ENCODE results near the gene CLSTN1.

Gene CLSTN1

DNA sequence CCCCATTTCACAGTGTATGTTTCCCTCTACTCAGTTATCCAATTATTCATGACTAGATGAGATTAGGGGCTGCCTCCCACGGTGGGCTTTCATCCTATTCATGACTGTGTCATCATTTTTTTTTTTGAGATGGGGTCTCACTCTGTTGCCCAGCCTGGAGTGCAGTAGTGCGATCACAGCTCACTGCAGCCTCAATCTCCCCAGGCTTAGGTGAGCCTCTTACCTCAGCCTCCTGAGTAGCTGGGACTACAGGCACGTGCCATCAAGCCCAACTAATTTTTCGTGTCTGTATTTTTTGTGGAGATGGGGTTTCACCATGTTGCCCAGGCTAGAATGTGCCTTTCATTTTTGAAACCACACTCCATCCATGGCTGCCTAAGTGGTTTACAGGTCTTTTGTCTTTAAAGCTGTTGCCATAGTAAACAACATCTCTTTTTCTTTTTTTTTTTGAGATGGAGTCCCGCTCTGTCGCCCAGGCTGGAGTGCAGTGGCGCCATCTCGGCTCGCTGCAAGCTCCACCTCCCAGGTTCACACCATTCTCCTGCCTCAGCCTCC is 112.2 kb downstream of the CLSTN1 start:
- Mint-ChIP-seq H3K9me3 (no peaks in the 10 kb centered on the region), H3K27me3 (ENCODE audit: low read depth) (no peaks in the 10 kb centered on the region), H3K4me3 (no peak overlapping the region), H3K4me1 (ENCODE audit: low read depth) (peaks cover 39% of the 10 kb centered on the region), H3K36me3 (ENCODE audit: low read depth) (peaks cover 41% of the 10 kb centered on the region), H3K27ac (peak overlapping the region; percentile 52)

DNA sequence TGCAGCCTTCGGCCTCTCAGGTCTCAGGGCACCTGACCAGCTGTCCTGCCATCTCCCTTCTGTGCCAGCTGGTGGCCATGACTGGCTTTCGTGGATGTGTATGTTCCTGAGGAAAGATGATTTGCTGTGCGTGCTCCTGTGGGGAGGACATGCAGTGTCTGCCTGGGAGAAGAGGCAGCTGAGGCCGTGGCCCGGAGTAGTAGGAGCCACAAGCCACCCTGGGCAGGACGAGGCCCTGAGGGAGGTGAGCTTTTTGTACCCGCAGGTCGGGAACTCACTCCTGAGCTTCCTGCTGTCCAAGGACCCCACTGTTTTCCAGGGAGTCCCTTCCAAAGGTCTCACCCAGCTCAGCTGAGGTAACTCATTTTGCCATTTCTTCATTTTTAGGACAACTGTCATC is 113.7 kb downstream of the CLSTN1 start:
- Mint-ChIP-seq H3K27ac (peak overlapping the region; percentile 67), H3K9me3 (no peaks in the 10 kb centered on the region), H3K27me3 (ENCODE audit: low read depth) (no peaks in the 10 kb centered on the region), H3K4me1 (ENCODE audit: low read depth) (peaks cover 39% of the 10 kb centered on the region), H3K36me3 (ENCODE audit: low read depth) (peaks cover 35% of the 10 kb centered on the region), H3K4me3 (no peak overlapping the region)

GRCh38 chr1:9706178-9706577 is 117.6 kb downstream of the CLSTN1 start:
- H3K27ac Mint-ChIP-seq: no peak overlapping the region
- H3K9me3 Mint-ChIP-seq: peaks cover 8% of the 10 kb centered on the region
- no peak overlapping the region for H3K4me3 Mint-ChIP-seq
- H3K27me3 Mint-ChIP-seq (ENCODE audit: low read depth): no peaks in the 10 kb centered on the region
- peaks cover 36% of the 10 kb centered on the region for H3K36me3 Mint-ChIP-seq (ENCODE audit: low read depth)
- H3K4me1 Mint-ChIP-seq (ENCODE audit: low read depth): peaks cover 43% of the 10 kb centered on the region

DNA sequence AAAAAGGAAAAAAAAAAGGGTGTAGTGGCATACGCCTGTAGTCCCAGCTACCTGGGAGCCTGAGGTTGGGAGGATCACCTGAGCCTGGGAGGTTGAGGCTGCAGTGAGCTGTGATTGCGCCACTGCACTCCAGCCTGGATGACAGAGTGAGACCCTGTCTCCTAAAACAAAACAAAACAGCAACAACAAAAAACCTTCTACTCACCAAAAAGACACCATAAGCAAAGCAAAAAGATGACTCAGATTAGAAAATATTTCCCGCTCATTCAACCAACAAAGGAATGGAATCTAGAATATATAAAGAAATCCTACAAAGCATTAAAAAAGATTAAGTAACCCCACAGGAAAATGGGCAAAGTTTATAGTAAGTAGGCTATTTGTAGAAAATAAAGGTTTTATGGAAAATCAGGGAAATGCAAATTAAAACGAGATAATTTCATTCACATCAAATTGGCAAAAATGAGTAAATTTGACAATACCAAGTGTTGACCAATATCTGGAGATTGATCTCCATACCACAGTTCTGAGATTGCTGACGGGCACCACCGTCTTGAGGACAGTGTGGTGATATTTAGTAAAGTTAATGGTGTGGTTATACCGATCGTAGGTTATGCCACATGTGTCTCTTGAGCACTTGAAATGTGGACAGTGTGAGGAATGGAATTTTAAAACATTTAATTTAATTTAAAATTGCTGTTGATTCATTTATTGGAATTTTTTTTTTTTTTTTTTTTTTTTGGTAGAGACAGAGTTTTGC is 118.2 kb downstream of the CLSTN1 start:
- peaks cover 46% of the 10 kb centered on the region for H3K4me1 Mint-ChIP-seq (ENCODE audit: low read depth)

GRCh38 chr1:9703681-9704080 is 120.1 kb downstream of the CLSTN1 start:
- peaks cover 49% of the 10 kb centered on the region for H3K4me1 Mint-ChIP-seq (ENCODE audit: low read depth)
- no peaks in the 10 kb centered on the region for H3K27me3 Mint-ChIP-seq (ENCODE audit: low read depth)
- peaks cover 43% of the 10 kb centered on the region for H3K36me3 Mint-ChIP-seq (ENCODE audit: low read depth)
- H3K9me3 Mint-ChIP-seq: peaks cover 8% of the 10 kb centered on the region
- H3K4me3 Mint-ChIP-seq: peak overlapping the region; percentile 25
- H3K27ac Mint-ChIP-seq: peak overlapping the region; percentile 78

More for the DNA sequence above, 118.2 kb downstream of the CLSTN1 start:
- H3K36me3 Mint-ChIP-seq (ENCODE audit: low read depth): peaks cover 38% of the 10 kb centered on the region
- no peaks in the 10 kb centered on the region for H3K27me3 Mint-ChIP-seq (ENCODE audit: low read depth)
- peaks cover 8% of the 10 kb centered on the region for H3K9me3 Mint-ChIP-seq
- no peak overlapping the region for H3K4me3 Mint-ChIP-seq
- H3K27ac Mint-ChIP-seq: peak overlapping the region; percentile 71

- peaks cover 48% of the 10 kb centered on the region for H3K36me3 Mint-ChIP-seq (ENCODE audit: low read depth)
Observed at GRCh38 chr1:9703165-9703509, 120.6 kb downstream of the CLSTN1 start.

DNA sequence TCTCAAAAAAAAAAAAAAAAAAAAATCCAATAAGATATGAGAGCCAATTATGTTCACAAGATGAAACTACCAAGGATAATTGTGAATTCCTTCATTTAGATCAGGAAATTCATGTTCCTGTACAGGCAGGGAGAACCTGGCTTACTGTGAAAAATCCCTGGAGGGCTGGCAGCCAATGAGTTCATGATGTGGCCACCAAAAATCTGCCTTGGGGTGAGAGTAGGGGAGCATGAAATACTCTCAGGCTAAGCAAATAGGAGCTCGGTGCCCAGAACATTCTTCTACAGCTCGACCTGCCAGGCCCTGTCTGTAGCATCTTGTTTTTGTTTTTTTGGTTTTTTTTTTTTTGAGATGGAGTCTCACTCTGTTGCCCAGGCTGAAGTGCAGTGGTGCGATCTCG is 122.1 kb downstream of the CLSTN1 start:
- H3K27me3 Mint-ChIP-seq (ENCODE audit: low read depth): no peaks in the 10 kb centered on the region
- H3K9me3 Mint-ChIP-seq: peaks cover 8% of the 10 kb centered on the region
- peaks cover 51% of the 10 kb centered on the region for H3K4me1 Mint-ChIP-seq (ENCODE audit: low read depth)
- peaks cover 50% of the 10 kb centered on the region for H3K36me3 Mint-ChIP-seq (ENCODE audit: low read depth)
- H3K4me3 Mint-ChIP-seq: no peak overlapping the region
- no peak overlapping the region for H3K27ac Mint-ChIP-seq

More at GRCh38 chr1:9703165-9703509, 120.6 kb downstream of the CLSTN1 start:
- H3K9me3 Mint-ChIP-seq: peaks cover 8% of the 10 kb centered on the region
- H3K27ac Mint-ChIP-seq: peak overlapping the region; percentile 78
- H3K4me1 Mint-ChIP-seq (ENCODE audit: low read depth): peaks cover 53% of the 10 kb centered on the region
- H3K4me3 Mint-ChIP-seq: no peak overlapping the region
- H3K27me3 Mint-ChIP-seq (ENCODE audit: low read depth): no peaks in the 10 kb centered on the region

GRCh38 chr1:9700340-9700739 is 123.4 kb downstream of the CLSTN1 start:
- Mint-ChIP-seq H3K9me3 (peaks cover 8% of the 10 kb centered on the region), H3K4me1 (ENCODE audit: low read depth) (peaks cover 48% of the 10 kb centered on the region), H3K27me3 (ENCODE audit: low read depth) (no peaks in the 10 kb centered on the region), H3K27ac (no peak overlapping the region), H3K36me3 (ENCODE audit: low read depth) (peaks cover 51% of the 10 kb centered on the region), H3K4me3 (no peak overlapping the region)

DNA sequence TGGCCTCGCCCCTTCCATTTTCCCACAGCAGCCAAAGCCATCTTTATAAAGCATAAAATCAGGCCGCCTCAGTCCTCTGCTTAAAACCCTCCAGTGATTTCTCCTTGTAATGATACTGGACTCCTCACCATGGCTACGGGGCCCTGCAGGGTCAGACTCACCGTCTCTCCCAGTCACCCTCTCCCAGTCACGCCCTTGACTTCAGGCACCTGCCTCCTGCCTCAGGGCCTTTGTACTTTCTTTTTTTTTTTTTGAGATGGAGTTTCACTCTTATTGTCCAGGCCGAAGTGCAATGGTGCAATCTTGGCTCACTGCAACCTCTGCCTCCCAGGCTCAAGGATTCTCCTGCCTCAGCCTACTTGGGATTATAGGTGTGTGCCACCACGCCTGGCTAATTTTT is 124.4 kb downstream of the CLSTN1 start:
- Mint-ChIP-seq H3K4me3 (no peak overlapping the region), H3K4me1 (ENCODE audit: low read depth) (peaks cover 45% of the 10 kb centered on the region), H3K27me3 (ENCODE audit: low read depth) (no peaks in the 10 kb centered on the region)

DNA sequence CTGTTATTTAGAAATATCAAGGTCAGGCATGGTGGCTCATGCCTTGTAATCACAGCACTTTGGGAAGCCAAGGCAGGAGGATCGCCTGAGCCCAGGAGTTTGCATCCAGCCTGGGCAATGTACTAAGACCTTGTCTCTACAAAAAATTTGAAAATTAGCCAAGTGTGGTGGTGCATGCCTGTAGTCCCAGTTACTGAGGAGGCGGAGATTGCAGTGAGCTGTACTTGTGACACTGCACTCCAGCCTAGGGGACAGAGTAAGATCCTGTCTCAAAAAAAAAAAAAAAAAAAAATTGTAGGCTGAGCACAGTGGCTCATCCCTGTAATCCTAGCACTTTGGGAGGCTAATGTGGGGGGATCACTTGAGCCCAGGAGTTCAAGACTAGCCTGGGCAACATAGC is 127.0 kb downstream of the CLSTN1 start:
- Mint-ChIP-seq H3K36me3 (ENCODE audit: low read depth) (peaks cover 49% of the 10 kb centered on the region), H3K4me1 (ENCODE audit: low read depth) (peaks cover 32% of the 10 kb centered on the region), H3K27ac (no peak overlapping the region)

More for the DNA sequence above, 124.4 kb downstream of the CLSTN1 start:
- peak overlapping the region; percentile 18 for H3K27ac Mint-ChIP-seq
- H3K9me3 Mint-ChIP-seq: peaks cover 8% of the 10 kb centered on the region
- peaks cover 54% of the 10 kb centered on the region for H3K36me3 Mint-ChIP-seq (ENCODE audit: low read depth)

GRCh38 chr1:9691691-9692090 is 132.1 kb downstream of the CLSTN1 start:
- Mint-ChIP-seq H3K9me3 (no peaks in the 10 kb centered on the region), H3K36me3 (ENCODE audit: low read depth) (peaks cover 30% of the 10 kb centered on the region), H3K27me3 (ENCODE audit: low read depth) (no peaks in the 10 kb centered on the region), H3K4me1 (ENCODE audit: low read depth) (peaks cover 49% of the 10 kb centered on the region), H3K27ac (peak overlapping the region; percentile 23), H3K4me3 (no peak overlapping the region)

More for the DNA sequence above, 127.0 kb downstream of the CLSTN1 start:
- Mint-ChIP-seq H3K27me3 (ENCODE audit: low read depth) (no peaks in the 10 kb centered on the region), H3K9me3 (no peaks in the 10 kb centered on the region), H3K4me3 (no peak overlapping the region)

DNA sequence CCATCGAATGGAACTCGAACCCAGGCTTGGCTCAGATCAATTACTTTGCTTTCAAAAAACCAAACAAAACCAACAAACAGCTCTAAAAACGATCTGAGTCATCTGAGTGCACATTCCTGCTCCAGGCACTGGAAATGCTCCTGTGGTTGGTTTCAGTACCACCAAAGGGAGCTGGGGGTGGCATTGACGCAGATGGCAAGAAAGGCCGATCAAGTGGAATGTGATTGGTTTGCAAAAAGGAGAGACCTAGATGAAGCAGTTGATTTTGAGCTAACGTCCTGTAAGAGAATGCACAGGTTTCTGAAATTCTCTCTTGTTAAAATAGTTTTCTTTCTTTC is 132.7 kb downstream of the CLSTN1 start:
- Mint-ChIP-seq H3K4me1 (ENCODE audit: low read depth) (peaks cover 54% of the 10 kb centered on the region), H3K9me3 (no peaks in the 10 kb centered on the region), H3K4me3 (peak overlapping the region; percentile 84), H3K27ac (peak overlapping the region; percentile 23), H3K27me3 (ENCODE audit: low read depth) (no peaks in the 10 kb centered on the region), H3K36me3 (ENCODE audit: low read depth) (peaks cover 28% of the 10 kb centered on the region)

- H3K4me1 Mint-ChIP-seq (ENCODE audit: low read depth): peaks cover 59% of the 10 kb centered on the region
- H3K27me3 Mint-ChIP-seq (ENCODE audit: low read depth): no peaks in the 10 kb centered on the region
- no peaks in the 10 kb centered on the region for H3K9me3 Mint-ChIP-seq
- peak overlapping the region; percentile 84 for H3K4me3 Mint-ChIP-seq
- H3K27ac Mint-ChIP-seq: peak overlapping the region; percentile 60
- H3K36me3 Mint-ChIP-seq (ENCODE audit: low read depth): peaks cover 32% of the 10 kb centered on the region
Observed at GRCh38 chr1:9690440-9691107, 133.2 kb downstream of the CLSTN1 start.

GRCh38 chr1:9689971-9690381 is 133.8 kb downstream of the CLSTN1 start:
- peaks cover 28% of the 10 kb centered on the region for H3K36me3 Mint-ChIP-seq (ENCODE audit: low read depth)

More at GRCh38 chr1:9689971-9690381, 133.8 kb downstream of the CLSTN1 start:
- Mint-ChIP-seq H3K4me1 (ENCODE audit: low read depth) (peaks cover 57% of the 10 kb centered on the region), H3K27ac (peak overlapping the region; percentile 76), H3K9me3 (no peaks in the 10 kb centered on the region), H3K27me3 (ENCODE audit: low read depth) (no peaks in the 10 kb centered on the region), H3K4me3 (peak overlapping the region; percentile 84)
